Heart left ventricle (tissue), 16 donors: ENCODE data around the gene MAGEB17. TPM values are rescaled to one million over a fixed set of nuclear protein-coding genes. Genes with fewer than 3 reads are reported as not detected.

Experiments used
- ATAC-seq, 4 donors: fragments of 200-7000 bp; cut with Tn5 transposase; one replicate each; pipeline ENCODE4 v1.9.1; 2020 to 2022; ENCODE audit warnings: moderate library complexity in 4 of 4, mild to moderate bottlenecking in 3 of 4, moderate number of reproducible peaks in 1 of 4
- DNase-seq, 5 donors: peaks; one replicate each; pipeline ENCODE4 v3.0.0-alpha.2; 2020
- H3K27ac ChIP-seq, 12 donors: fragments of 200-600 bp; sonication (generic) in 4 of 12; one replicate each; pipeline versions ENCODE4 v1.5.0 to v1.8.0; 2016 to 2022; ENCODE audit warnings: mild to moderate bottlenecking in 2 of 12
- H3K27me3 ChIP-seq, 9 donors: fragments of 200-600 bp; sonication (generic) in 2 of 9; one replicate each; pipeline versions ENCODE4 v1.5.1 to v1.8.0; 2016 to 2022; ENCODE audit warnings: mild to moderate bottlenecking in 3 of 9
- H3K36me3 ChIP-seq, 9 donors: fragments of 200-600 bp; sonication (generic) in 2 of 9; one replicate each; pipeline versions ENCODE4 v1.5.0 to v1.8.0; 2018 to 2022; ENCODE audit warnings: mild to moderate bottlenecking in 2 of 9
- H3K4me1 ChIP-seq, 12 donors: fragments of 200-600 bp; sonication (generic) in 4 of 12; one replicate each; pipeline versions ENCODE4 v1.5.0 to v1.8.0; 2016 to 2022; ENCODE audit warnings: mild to moderate bottlenecking in 3 of 12
- H3K4me3 ChIP-seq, 12 donors: fragments of 200-600 bp; sonication (generic) in 4 of 12; one replicate each; pipeline versions ENCODE4 v1.5.0 to v1.8.0; 2017 to 2022; ENCODE audit warnings: mild to moderate bottlenecking in 9 of 12, moderate library complexity in 4 of 12
- H3K9me3 ChIP-seq, 12 donors: fragments of 200-600 bp; sonication (generic) in 4 of 12; one replicate each; pipeline versions ENCODE4 v1.5.0 to v1.8.0; 2016 to 2022; ENCODE audit warnings: mild to moderate bottlenecking in 1 of 12
- CTCF ChIP-seq, 12 donors: fragments of 200-600 bp; sonication (generic) in 4 of 12; IDR thresholded peaks; one replicate each; pipeline versions ENCODE4 v1.5.0 to v1.8.0; 2018 to 2022; ENCODE audit warnings: antibody characterized with exemption in 12 of 12, mild to moderate bottlenecking in 5 of 12
- POLR2A ChIP-seq, 2 donors: fragments of 450-650 bp; IDR thresholded peaks; one replicate each; pipeline ENCODE4 v1.6.1; 2017; ENCODE audit warnings: antibody characterized with exemption in 2 of 2, mild to moderate bottlenecking in 2 of 2, moderate library complexity in 2 of 2
- WGBS, 4 donors: extraction: QIAGEN DNeasy Blood & Tissue Kit in 2 of 4; methylation state at CpG; one replicate each; pipeline versions ENCODE4 v1.1.5 to v1.1.7; 2013 to 2018; 5-methylcytosine and 5-hydroxymethylcytosine counted together
- intact Hi-C, 10 donors: fragments of 100-400 bp; cut with DNase I; formaldehyde crosslinking; loops; one replicate each; pipeline versions ENCODE4 v1.11.1 to v1.14.2; 2022
- polyA plus RNA-seq, 2 donors: library from polyadenylated mRNA; stranded (reverse); fragments of 200-250 nt; gene quantifications; one replicate each; pipeline ENCODE4 v1.2.3, GENCODE V29; 2013
- total RNA-seq, 9 donors: library from RNA; depleted of rRNA in 2 of 9; stranded (reverse); fragments of >200 nt in 2 of 9; fragmentation: NEBNext Ultra II Directional in 3 of 9; extraction: Animal tissue kit (Norgen Biotek cat#: 25700) in 3 of 9; gene quantifications; one replicate each; pipeline versions ENCODE4 v1.1.0 to v1.2.4, GENCODE V29; 2016 to 2023
- donor health status: ischemic (EF 13 %, LVEDD 7.1; RV severe dilation, severe dysfunction).
- donor health status: healthy with polysubstance abuse.
- donor health status: DM: no; HTN: yes; CAD: no.
- donor health status: DM: no; HTN: no; CAD: no.
- donor health status: ischemic (EF 25% LVEDD 6.9; RV normal size, moderate dysfunction).
- donor health status: ischemic (EF 25% LVEDD 5.7; RV mildly dilated, moderate dysfunction).
- donor health status: healthy.
- donor health status: DM: yes; HTN: yes; CAD: no.
- donor health status: ischemic (EF 35%, LVEDD 5.7; RV mildly dilated, moderate dysfunction).
- donor health status: nonischemic (EF 11% LVEDD 7.7; RV severe dilation, severe dysfunction).
- donor health status: DM: yes; HTN: yes; CAD: no.
- donor health status: PGD.
- donor health status: ischemic (EF 29% LVEDD 5.4; RV normal size, mild dysfunction).
- donor health status: nonischemic (EF 23%, LVEDD 6.1; RV moderate dilation, normal function).

The MAGEB17 gene
- total and polyA plus RNA-seq, 11 donors, result 0.14 to 0.19 (median 0.15) TPM; not detected in 8

- WGBS, 4 donors, result 68 to 84% (median 76%) methylated on average over 3 of the region's 3 CpGs
- intact Hi-C loops, result no loop called here
- Histone ChIP-seq H3K36me3 (no peaks in the 10 kb centered on the region), H3K27ac (no peak overlapping the region), H3K4me3 (no peak overlapping the region), H3K27me3 (peaks cover 0 to 12% (median 0%) of the 10 kb centered on the region in 9 donors), H3K4me1 (no peaks in the 10 kb centered on the region), H3K9me3 (peaks cover 0 to 5% (median 0%) of the 10 kb centered on the region in 12 donors)
- TF ChIP-seq POLR2A (IDR thresholded peaks at IDR 0.05), result no peak
- TF ChIP-seq CTCF (IDR thresholded peaks at IDR 0.05), result no peak
- DNase-seq, result no peak
- ATAC-seq, result no peak
Measured at GRCh38 chrX:16205840-16206239, 38.6 kb downstream of the MAGEB17 start.

GRCh38 chrX:16207634-16208033 lies 40.4 kb downstream of the MAGEB17 start:
- intact Hi-C loops, result no loop called here
- 52 to 80% (median 72%) methylated on average over 1 of the region's 1 CpG for WGBS, 4 donors
- no peaks in the 10 kb centered on the region for H3K4me1 ChIP-seq

GRCh38 chrX:16208601-16209000 lies 41.3 kb downstream of the MAGEB17 start:
- H3K27me3 ChIP-seq, result peaks cover 0 to 8% (median 0%) of the 10 kb centered on the region in 9 donors
- no peak overlapping the region for H3K27ac ChIP-seq
- H3K36me3 ChIP-seq, result no peaks in the 10 kb centered on the region
- H3K4me1 ChIP-seq, result no peaks in the 10 kb centered on the region
- DNase-seq (no peak), ATAC-seq (no peak)
- no peak for TF ChIP-seq POLR2A (IDR thresholded peaks at IDR 0.05)
- no peak for TF ChIP-seq CTCF (IDR thresholded peaks at IDR 0.05)
- H3K9me3 ChIP-seq, result peaks cover 0 to 3% (median 0%) of the 10 kb centered on the region in 12 donors
- H3K4me3 ChIP-seq, result no peak overlapping the region
- intact Hi-C loops, result no loop called here
- 59 to 67% (median 65%) methylated on average over 4 of the region's 4 CpGs for WGBS, 4 donors

More at GRCh38 chrX:16207634-16208033, 40.4 kb downstream of the MAGEB17 start:
- Histone ChIP-seq H3K27me3 (peaks cover 0 to 12% (median 0%) of the 10 kb centered on the region in 9 donors), H3K9me3 (peaks cover 0 to 5% (median 0%) of the 10 kb centered on the region in 12 donors), H3K4me3 (no peak overlapping the region), H3K36me3 (no peaks in the 10 kb centered on the region), H3K27ac (no peak overlapping the region)
- TF ChIP-seq CTCF (IDR thresholded peaks at IDR 0.05) (no peak), POLR2A (IDR thresholded peaks at IDR 0.05) (no peak)
- ATAC-seq (no peak), DNase-seq (no peak)

GRCh38 chrX:16210061-16210460 lies 42.8 kb downstream of the MAGEB17 start:
- Histone ChIP-seq H3K4me3 (no peak overlapping the region), H3K27ac (no peak overlapping the region), H3K4me1 (no peaks in the 10 kb centered on the region), H3K27me3 (peaks cover 0 to 3% (median 0%) of the 10 kb centered on the region in 9 donors), H3K36me3 (no peaks in the 10 kb centered on the region), H3K9me3 (no peaks in the 10 kb centered on the region)
- 65 to 79% (median 73%) methylated on average over 3 of the region's 3 CpGs for WGBS, 4 donors
- TF ChIP-seq CTCF (IDR thresholded peaks at IDR 0.05) (no peak), POLR2A (IDR thresholded peaks at IDR 0.05) (no peak)
- intact Hi-C loops, result no loop called here
- DNase-seq (no peak), ATAC-seq (no peak)
